ENCODE results near the gene ACBD5. TPM values are rescaled to one million over a fixed set of nuclear protein-coding genes. Genes with fewer than 3 reads are reported as not detected.

Gene ACBD5
- polyA plus RNA-seq, 1 of the 3 experiments (the other 2 are of a cell fraction) = 12.5 TPM

DNA sequence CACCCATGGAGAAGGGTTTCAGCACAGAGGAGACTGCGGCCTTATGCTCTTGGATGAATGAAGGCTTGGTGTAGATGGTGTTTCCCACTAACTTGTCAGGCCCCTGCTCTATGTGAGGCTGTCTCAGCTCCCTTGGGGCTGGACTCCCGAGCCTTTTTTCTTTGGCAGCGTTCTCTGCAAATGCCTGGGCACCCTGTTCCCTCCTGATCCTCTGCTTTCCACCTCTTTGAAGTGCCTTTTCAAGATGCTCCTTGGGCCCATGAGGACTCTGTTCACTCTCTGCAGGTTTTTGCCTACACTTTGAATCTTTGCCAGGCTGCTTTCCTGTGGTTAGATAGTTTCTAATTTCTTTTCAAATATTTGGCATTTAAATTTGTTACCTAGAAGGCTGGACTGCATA lies 6.8 kb upstream of the ACBD5 start:
- Histone ChIP-seq H4K20me1 (ENCODE audit: insufficient read depth) (no peaks in the 10 kb centered on the region), H2AFZ (ENCODE audit: low read depth) (no peak overlapping the region), H3K9me2 (no peaks in the 10 kb centered on the region), H3K9ac (no peak overlapping the region), H3F3A (replicated peaks; ENCODE audit: insufficient read depth) (peaks cover 13% of the 10 kb centered on the region), H3K4me2 (no peak overlapping the region), H3K9me3 (no peaks in the 10 kb centered on the region), H3K36me3 (replicated peaks in 1 of 2; ENCODE audit: control insufficient read depth in 1 of 2, insufficient read depth in 2 of 2, low read length in 1 of 2) (no peaks in the 10 kb centered on the region), H3K4me1 (ENCODE audit: control insufficient read depth in 1 of 2, insufficient read depth in 2 of 2, low read depth in 1 of 2, low read length in 1 of 2) (peaks cover 0 to 8% of the 10 kb centered on the region in 2 experiments; a peak in 2 of 4 replicates), H3K27ac (ENCODE audit: low read depth in 2 of 2, low read length in 1 of 2) (no peak overlapping the region), H3K27me3 (ENCODE audit: insufficient read depth) (no peaks in the 10 kb centered on the region), H3K4me3 (ENCODE audit: low read depth in 2 of 2, low read length in 1 of 2) (no peak overlapping the region), H3K79me2 (ENCODE audit: insufficient read depth) (peaks cover 8% of the 10 kb centered on the region; the same call in 1 of the 2 replicates)
- TF ChIP-seq ELF1 (IDR thresholded peaks at IDR 0.05) (no peak), YY1 (IDR thresholded peaks at IDR 0.05; ENCODE audit: low read depth) (no peak), EZH2phosphoT487 (IDR thresholded peaks at IDR 0.05; ENCODE audit: borderline replicate concordance, low read depth) (no peak), SIN3A (IDR thresholded peaks at IDR 0.05; ENCODE audit: borderline replicate concordance, low read depth, low read length) (no peak), RCOR1 (IDR thresholded peaks at IDR 0.05; ENCODE audit: low read length) (no peak), MXI1 (IDR thresholded peaks at IDR 0.05; ENCODE audit: low read depth, low read length) (no peak), GABPA (IDR thresholded peaks at IDR 0.05; ENCODE audit: low read depth) (no peak), NRF1 (IDR thresholded peaks at IDR 0.05; ENCODE audit: low read depth, low read length) (no peak), FOSL2 (IDR thresholded peaks at IDR 0.05; ENCODE audit: borderline replicate concordance, low read depth) (no peak), MEF2A (IDR thresholded peaks at IDR 0.05; ENCODE audit: borderline replicate concordance, low read depth) (no peak), RXRA (IDR thresholded peaks at IDR 0.05; ENCODE audit: borderline replicate concordance, low read depth) (no peak)
- TF ChIP-seq, protein P1, sequence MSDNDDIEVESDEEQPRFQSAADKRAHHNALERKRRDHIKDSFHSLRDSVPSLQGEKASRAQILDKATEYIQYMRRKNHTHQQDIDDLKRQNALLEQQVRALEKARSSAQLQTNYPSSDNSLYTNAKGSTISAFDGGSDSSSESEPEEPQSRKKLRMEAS (IDR thresholded peaks at IDR 0.05; ENCODE audit: low read depth) = no peak
- TF ChIP-seq, protein P2, sequence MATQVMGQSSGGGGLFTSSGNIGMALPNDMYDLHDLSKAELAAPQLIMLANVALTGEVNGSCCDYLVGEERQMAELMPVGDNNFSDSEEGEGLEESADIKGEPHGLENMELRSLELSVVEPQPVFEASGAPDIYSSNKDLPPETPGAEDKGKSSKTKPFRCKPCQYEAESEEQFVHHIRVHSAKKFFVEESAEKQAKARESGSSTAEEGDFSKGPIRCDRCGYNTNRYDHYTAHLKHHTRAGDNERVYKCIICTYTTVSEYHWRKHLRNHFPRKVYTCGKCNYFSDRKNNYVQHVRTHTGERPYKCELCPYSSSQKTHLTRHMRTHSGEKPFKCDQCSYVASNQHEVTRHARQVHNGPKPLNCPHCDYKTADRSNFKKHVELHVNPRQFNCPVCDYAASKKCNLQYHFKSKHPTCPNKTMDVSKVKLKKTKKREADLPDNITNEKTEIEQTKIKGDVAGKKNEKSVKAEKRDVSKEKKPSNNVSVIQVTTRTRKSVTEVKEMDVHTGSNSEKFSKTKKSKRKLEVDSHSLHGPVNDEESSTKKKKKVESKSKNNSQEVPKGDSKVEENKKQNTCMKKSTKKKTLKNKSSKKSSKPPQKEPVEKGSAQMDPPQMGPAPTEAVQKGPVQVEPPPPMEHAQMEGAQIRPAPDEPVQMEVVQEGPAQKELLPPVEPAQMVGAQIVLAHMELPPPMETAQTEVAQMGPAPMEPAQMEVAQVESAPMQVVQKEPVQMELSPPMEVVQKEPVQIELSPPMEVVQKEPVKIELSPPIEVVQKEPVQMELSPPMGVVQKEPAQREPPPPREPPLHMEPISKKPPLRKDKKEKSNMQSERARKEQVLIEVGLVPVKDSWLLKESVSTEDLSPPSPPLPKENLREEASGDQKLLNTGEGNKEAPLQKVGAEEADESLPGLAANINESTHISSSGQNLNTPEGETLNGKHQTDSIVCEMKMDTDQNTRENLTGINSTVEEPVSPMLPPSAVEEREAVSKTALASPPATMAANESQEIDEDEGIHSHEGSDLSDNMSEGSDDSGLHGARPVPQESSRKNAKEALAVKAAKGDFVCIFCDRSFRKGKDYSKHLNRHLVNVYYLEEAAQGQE (IDR thresholded peaks at IDR 0.05; ENCODE audit: low read depth, low read length) = no peak
- TF ChIP-seq, protein P3, sequence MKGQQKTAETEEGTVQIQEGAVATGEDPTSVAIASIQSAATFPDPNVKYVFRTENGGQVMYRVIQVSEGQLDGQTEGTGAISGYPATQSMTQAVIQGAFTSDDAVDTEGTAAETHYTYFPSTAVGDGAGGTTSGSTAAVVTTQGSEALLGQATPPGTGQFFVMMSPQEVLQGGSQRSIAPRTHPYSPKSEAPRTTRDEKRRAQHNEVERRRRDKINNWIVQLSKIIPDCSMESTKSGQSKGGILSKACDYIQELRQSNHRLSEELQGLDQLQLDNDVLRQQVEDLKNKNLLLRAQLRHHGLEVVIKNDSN (IDR thresholded peaks at IDR 0.05; ENCODE audit: borderline replicate concordance, low read depth) = no peak
- TF ChIP-seq, protein P4, sequence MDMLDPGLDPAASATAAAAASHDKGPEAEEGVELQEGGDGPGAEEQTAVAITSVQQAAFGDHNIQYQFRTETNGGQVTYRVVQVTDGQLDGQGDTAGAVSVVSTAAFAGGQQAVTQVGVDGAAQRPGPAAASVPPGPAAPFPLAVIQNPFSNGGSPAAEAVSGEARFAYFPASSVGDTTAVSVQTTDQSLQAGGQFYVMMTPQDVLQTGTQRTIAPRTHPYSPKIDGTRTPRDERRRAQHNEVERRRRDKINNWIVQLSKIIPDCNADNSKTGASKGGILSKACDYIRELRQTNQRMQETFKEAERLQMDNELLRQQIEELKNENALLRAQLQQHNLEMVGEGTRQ (IDR thresholded peaks at IDR 0.05; ENCODE audit: borderline replicate concordance, low read depth, low read length) = no peak
- WGBS (ENCODE audit: low lambda C conversion rate) = 94% methylated on average over 3 of the region's 3 CpGs
- POLR2A ChIA-PET = no interaction called here
- CTCF ChIA-PET = no interaction called here
- DNase-seq = no peak
